Measurements from ENCODE around the gene DNAJC2.
"Not testable (repeated sequence)": the region's sequence is repeated elsewhere in the genome, so short reads cannot be mapped to it uniquely, and the experiment has no call there.

The DNAJC2 gene

GRCh38 chr7:103274867-103275266, 69.7 kb downstream of the DNAJC2 start:
- POLR2A ChIA-PET; H3K4me3 ChIP-seq (ENCODE audit: low read depth, low read length); DNase-seq (ENCODE audit: low read depth, low spot score); CTCF ChIA-PET: not testable (repeated sequence)

GRCh38 chr7:103273374-103273773, 71.2 kb downstream of the DNAJC2 start:
- CTCF ChIA-PET; H3K4me3 ChIP-seq (ENCODE audit: low read depth, low read length); POLR2A ChIA-PET; DNase-seq (ENCODE audit: low read depth, low spot score): not testable (repeated sequence)

- POLR2A ChIA-PET; CTCF ChIA-PET; DNase-seq (ENCODE audit: low read depth, low spot score); H3K4me3 ChIP-seq (ENCODE audit: low read depth, low read length): not testable (repeated sequence)
Measured at GRCh38 chr7:103266229-103266628, 78.3 kb downstream of the DNAJC2 start.

GRCh38 chr7:103264054-103264453, 80.5 kb downstream of the DNAJC2 start:
- POLR2A ChIA-PET; DNase-seq (ENCODE audit: low read depth, low spot score); CTCF ChIA-PET: not testable (repeated sequence)

More at GRCh38 chr7:103264054-103264453, 80.5 kb downstream of the DNAJC2 start:
- not testable (repeated sequence) for H3K4me3 ChIP-seq (ENCODE audit: low read depth, low read length)

All from AG04449 (cell line).